Left lung (tissue), 10 donors: ENCODE results near the gene VPS52. TPM values are rescaled to one million over a fixed set of nuclear protein-coding genes. Genes with fewer than 3 reads are reported as not detected.

ENCODE experiments used
- ATAC-seq: fragments of 200-7000 bp; cut with Tn5 transposase; one replicate; pipeline ENCODE4 v1.9.1; 2020; ENCODE audit warnings: moderate library complexity
- DNase-seq, 4 donors: peaks; one replicate each; pipeline ENCODE4 v3.0.0-alpha.2; 2013 to 2020
- H3K27ac ChIP-seq, 2 donors: fragments of 200-600 bp; sonication (generic) in 1 of 2; one replicate each; pipeline versions ENCODE4 v1.5.0 to v1.8.0; 2020 to 2021
- H3K27me3 ChIP-seq, 2 donors: fragments of 200-600 bp; sonication (generic) in 1 of 2; one replicate each; pipeline versions ENCODE4 v1.5.0 to v1.8.0; 2020 to 2021
- H3K36me3 ChIP-seq, 2 donors: fragments of 200-600 bp; sonication (generic) in 1 of 2; one replicate each; pipeline versions ENCODE4 v1.5.0 to v1.8.0; 2020 to 2021
- H3K4me1 ChIP-seq, 2 donors: fragments of 200-600 bp; one replicate each; pipeline ENCODE4 v1.8.0; 2021
- H3K4me3 ChIP-seq, 2 donors: fragments of 200-600 bp; sonication (generic) in 1 of 2; one replicate each; pipeline versions ENCODE4 v1.5.0 to v1.8.0; 2020 to 2021; ENCODE audit warnings: mild to moderate bottlenecking in 1 of 2
- H3K9me3 ChIP-seq, 2 donors: fragments of 200-600 bp; sonication (generic) in 1 of 2; one replicate each; pipeline versions ENCODE4 v1.5.0 to v1.8.0; 2020 to 2021
- intact Hi-C, 2 donors: fragments of 100-400 bp; cut with DNase I; formaldehyde crosslinking; loops; one replicate each; pipeline versions ENCODE4 v1.11.2 to v1.14.2; 2022
- polyA plus RNA-seq, 6 donors: library from polyadenylated mRNA; unstranded; fragments of 120-200 nt; gene quantifications; one replicate each; pipeline ENCODE4 v1.2.1, GENCODE V29; 2013; ENCODE audit not compliant: insufficient read length in 6 of 6
- total RNA-seq, 2 donors: library from RNA; stranded (reverse); fragmentation: NEBNext Ultra II Directional; extraction: Animal tissue kit (Norgen Biotek cat#: 25700); gene quantifications; one replicate each; pipeline ENCODE4 v1.2.1, GENCODE V29; 2021
- TF ChIP-seq, protein P1 (sequence below), 2 donors: fragments of 200-600 bp; sonication (generic) in 1 of 2; IDR thresholded peaks; one replicate each; pipeline versions ENCODE4 v1.5.0 to v1.8.0; 2021; ENCODE audit warnings: antibody characterized with exemption in 2 of 2
- donor health status: DM: no; HTN: yes; CAD: no.
- donor health status: DM: no; HTN: no; CAD: no.

The VPS52 gene
- total and polyA plus RNA-seq, 8 donors, result 46.2 to 92.5 (median 84.7) TPM

DNA sequence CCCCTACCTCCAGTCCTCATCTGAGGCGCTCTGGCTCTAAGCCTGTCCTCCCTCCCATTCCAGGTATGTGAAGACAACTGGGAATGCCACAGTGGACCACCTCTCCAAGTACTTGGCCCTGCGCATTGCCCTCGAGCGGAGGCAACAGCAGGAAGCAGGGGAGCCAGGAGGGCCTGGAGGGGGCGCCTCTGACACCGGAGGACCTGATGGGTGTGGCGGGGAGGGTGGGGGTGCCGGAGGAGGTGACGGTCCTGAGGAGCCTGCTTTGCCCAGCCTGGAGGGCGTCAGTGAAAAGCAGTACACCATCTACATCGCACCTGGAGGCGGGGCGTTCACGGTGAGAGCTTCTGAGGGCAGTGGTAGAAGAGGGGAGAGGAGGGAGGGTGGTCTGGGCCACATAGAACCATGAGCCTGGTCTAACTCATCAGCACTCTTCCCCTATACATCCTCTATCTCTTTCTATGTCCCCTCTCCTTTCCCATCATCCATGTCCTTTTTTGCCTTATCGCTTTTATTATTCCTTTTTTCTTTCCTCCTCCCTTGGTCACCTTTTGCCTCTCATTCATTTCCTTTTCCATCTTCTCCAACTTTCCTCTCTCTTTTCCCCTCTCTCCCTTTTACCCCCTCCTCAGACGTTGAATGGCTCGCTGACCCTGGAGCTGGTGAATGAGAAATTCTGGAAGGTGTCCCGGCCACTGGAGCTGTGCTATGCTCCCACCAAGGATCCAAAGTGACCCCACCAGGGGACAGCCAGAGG lies 59.8 kb downstream of the VPS52 start:
- ATAC-seq, result no peak
- intact Hi-C loops, result no loop called here
- H3K9me3 ChIP-seq, result no peaks in the 10 kb centered on the region
- no peak overlapping the region for H3K27ac ChIP-seq
- TF ChIP-seq, protein P1, sequence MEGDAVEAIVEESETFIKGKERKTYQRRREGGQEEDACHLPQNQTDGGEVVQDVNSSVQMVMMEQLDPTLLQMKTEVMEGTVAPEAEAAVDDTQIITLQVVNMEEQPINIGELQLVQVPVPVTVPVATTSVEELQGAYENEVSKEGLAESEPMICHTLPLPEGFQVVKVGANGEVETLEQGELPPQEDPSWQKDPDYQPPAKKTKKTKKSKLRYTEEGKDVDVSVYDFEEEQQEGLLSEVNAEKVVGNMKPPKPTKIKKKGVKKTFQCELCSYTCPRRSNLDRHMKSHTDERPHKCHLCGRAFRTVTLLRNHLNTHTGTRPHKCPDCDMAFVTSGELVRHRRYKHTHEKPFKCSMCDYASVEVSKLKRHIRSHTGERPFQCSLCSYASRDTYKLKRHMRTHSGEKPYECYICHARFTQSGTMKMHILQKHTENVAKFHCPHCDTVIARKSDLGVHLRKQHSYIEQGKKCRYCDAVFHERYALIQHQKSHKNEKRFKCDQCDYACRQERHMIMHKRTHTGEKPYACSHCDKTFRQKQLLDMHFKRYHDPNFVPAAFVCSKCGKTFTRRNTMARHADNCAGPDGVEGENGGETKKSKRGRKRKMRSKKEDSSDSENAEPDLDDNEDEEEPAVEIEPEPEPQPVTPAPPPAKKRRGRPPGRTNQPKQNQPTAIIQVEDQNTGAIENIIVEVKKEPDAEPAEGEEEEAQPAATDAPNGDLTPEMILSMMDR (IDR thresholded peaks at IDR 0.05), result no peak
- H3K36me3 ChIP-seq, result peaks cover 0 to 31% of the 10 kb centered on the region in 2 donors
- H3K27me3 ChIP-seq, result peaks cover 0 to 18% of the 10 kb centered on the region in 2 donors
- DNase-seq, result no peak
- H3K4me1 ChIP-seq, result peaks cover 13 to 40% of the 10 kb centered on the region in 2 donors
- H3K4me3 ChIP-seq, result no peak overlapping the region

- Histone ChIP-seq H3K4me1 (peaks cover 13 to 46% of the 10 kb centered on the region in 2 donors), H3K27me3 (peaks cover 0 to 18% of the 10 kb centered on the region in 2 donors), H3K9me3 (no peaks in the 10 kb centered on the region), H3K4me3 (no peak overlapping the region), H3K36me3 (peaks cover 0 to 31% of the 10 kb centered on the region in 2 donors), H3K27ac (no peak overlapping the region)
- ATAC-seq (no peak), DNase-seq (no peak)
- intact Hi-C loops, result no loop called here
- TF ChIP-seq, protein P1 (IDR thresholded peaks at IDR 0.05), result no peak
Observed at GRCh38 chr6:33211136-33211535, 60.5 kb downstream of the VPS52 start.

- DNase-seq, result no peak
- no peak for ATAC-seq
- TF ChIP-seq, protein P1 (IDR thresholded peaks at IDR 0.05), result no peak
- peaks cover 0 to 18% of the 10 kb centered on the region in 2 donors for H3K27me3 ChIP-seq
- no peak overlapping the region for H3K27ac ChIP-seq
- H3K36me3 ChIP-seq, result peaks cover 0 to 31% of the 10 kb centered on the region in 2 donors
- peaks cover 17 to 56% of the 10 kb centered on the region in 2 donors for H3K4me1 ChIP-seq
- no peaks in the 10 kb centered on the region for H3K9me3 ChIP-seq
- intact Hi-C loops, result no loop called here
- no peak overlapping the region for H3K4me3 ChIP-seq
Observed at GRCh38 chr6:33209856-33210255, 61.8 kb downstream of the VPS52 start.

DNA sequence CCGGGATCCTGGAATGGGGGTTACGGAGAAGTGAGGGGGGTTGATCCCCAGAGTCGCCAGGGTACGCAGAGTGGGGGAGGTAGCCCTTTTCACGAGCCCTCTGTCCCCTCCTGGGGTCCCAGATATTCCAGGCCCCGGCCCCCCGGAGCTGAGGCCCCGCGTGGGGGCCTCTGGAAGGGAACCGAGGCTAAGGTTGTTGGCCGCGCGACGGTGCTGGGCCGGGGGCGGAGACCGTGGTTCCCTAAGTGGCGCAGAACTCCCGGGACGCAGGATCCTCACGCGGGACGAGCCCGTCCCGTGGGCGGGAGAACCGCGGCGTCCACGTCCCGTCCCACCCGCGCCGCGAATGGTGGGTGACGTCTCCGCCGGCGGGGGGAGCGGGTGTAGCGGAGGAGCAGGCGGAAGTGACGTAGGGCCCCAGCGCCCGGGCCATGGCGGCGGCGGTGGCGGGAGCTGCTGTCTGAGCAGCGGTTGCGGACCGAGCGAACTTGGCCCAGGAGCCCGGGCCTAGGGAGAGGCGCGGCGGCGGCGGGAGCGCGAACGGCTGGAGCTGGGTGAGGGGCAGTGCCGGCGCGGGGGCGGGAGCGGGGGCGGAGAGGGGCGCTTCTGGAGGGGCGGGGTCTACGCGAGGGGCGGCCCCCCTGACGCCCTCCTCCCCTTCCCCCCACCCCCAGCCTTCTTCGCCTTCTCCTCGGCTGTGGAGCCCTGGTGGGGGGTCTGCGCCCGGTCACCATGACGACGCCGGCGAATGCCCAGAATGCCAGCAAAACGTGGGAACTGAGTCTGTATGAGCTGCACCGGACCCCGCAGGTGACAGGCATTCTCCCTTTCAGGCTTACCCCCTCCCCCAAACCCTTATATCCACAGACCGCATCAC lies 63.3 kb downstream of the VPS52 start, which contains the start of gene RING1:
Gene RING1 (plus strand): TSS at position 410 of the 877 bp plus-strand sequence. CDS start 323 bp downstream, at position 733.
- Histone ChIP-seq H3K27ac (peak within 1 kb of the TSS; percentile 85 to 91), H3K36me3 (peaks cover 0 to 37% of the 10 kb centered on the region in 2 donors)
- intact Hi-C loops, result no loop called here

More for the DNA sequence above, 63.3 kb downstream of the VPS52 start, which contains the start of gene RING1:
- Histone ChIP-seq H3K4me3 (peak within 1 kb of the TSS; percentile 59 to 70), H3K4me1 (peaks cover 22 to 65% of the 10 kb centered on the region in 2 donors), H3K9me3 (no peaks in the 10 kb centered on the region), H3K27me3 (peaks cover 0 to 7% of the 10 kb centered on the region in 2 donors)
- DNase-seq (peak; percentile 82 to 98 (median 90)), ATAC-seq (peak; percentile 76)
- TF ChIP-seq, protein P1 (IDR thresholded peaks at IDR 0.05), result no peak
